CD4-positive, alpha-beta T cell (primary cell): ENCODE results near the gene GYG2. TPM values are rescaled to one million over a fixed set of nuclear protein-coding genes. Genes with fewer than 3 reads are reported as not detected.

Experiments used
- ATAC-seq: fragments of 200-7000 bp; cut with Tn5 transposase; one replicate; pipeline ENCODE4 v1.10.0; 2022; ENCODE audit warnings: mild to moderate bottlenecking; ENCODE audit not compliant: poor library complexity
- CTCF ChIA-PET: fragments of 350-600 bp; sonication (Branson Sonifier 250); formaldehyde crosslinking; loops from one replicate; lab custom pipeline; 2021; ENCODE audit warnings: antibody characterized with exemption, inconsistent platforms; lab: Charles Lee
- POLR2A ChIA-PET: fragments of 350-600 bp; sonication (Branson Sonifier 250); formaldehyde crosslinking; loops from one replicate; lab custom pipeline; 2021; ENCODE audit warnings: antibody characterized with exemption, inconsistent platforms; lab: Charles Lee
- DNase-seq, 14 experiments: peaks; one replicate each; pipeline ENCODE4 v3.0.0-alpha.2; 2013 to 2020; ENCODE audit warnings: mixed read lengths in 2 of 14
- H3K27ac ChIP-seq, 2 donors: one replicate each; pipeline versions ENCODE4 v1.5.1 to v1.7.0; 2013; ENCODE audit warnings: low read length in 2 of 2, low read depth in 1 of 2, mild to moderate bottlenecking in 1 of 2
- H3K27me3 ChIP-seq, 2 experiments: 1 replicate in 1 of 2; 2 replicates in 1 of 2; pipeline versions ENCODE4 v1.6.1 to v1.7.0; 2013; ENCODE audit warnings: low read length in 2 of 2, control low read depth in 1 of 2, mild to moderate bottlenecking in 1 of 2, moderate library complexity in 1 of 2; ENCODE audit not compliant: insufficient read depth in 2 of 2, control insufficient read depth in 1 of 2
- H3K36me3 ChIP-seq: one replicate; pipeline ENCODE4 v1.6.1; 2013; ENCODE audit warnings: low read length, control low read depth; ENCODE audit not compliant: insufficient read depth
- H3K4me1 ChIP-seq: one replicate; pipeline ENCODE4 v1.6.1; 2013; ENCODE audit warnings: low read length, control low read depth; ENCODE audit not compliant: insufficient read depth
- H3K4me3 ChIP-seq: one replicate; pipeline ENCODE4 v1.5.1; 2013; ENCODE audit warnings: mild to moderate bottlenecking, low read length, moderate library complexity
- H3K9me3 ChIP-seq, 2 experiments: 1 replicate in 1 of 2; 2 replicates in 1 of 2; pipeline versions ENCODE4 v1.6.1 to v1.7.0; 2013; ENCODE audit warnings: low read length in 2 of 2, mild to moderate bottlenecking in 2 of 2, control low read depth in 1 of 2, moderate library complexity in 1 of 2; ENCODE audit not compliant: control insufficient read depth in 1 of 2, insufficient read depth in 1 of 2
- H3K27ac Mint-ChIP-seq: one replicate; pipeline ENCODE4 v1.8.0; 2020; ENCODE audit warnings: mixed read lengths
- H3K27me3 Mint-ChIP-seq: one replicate; pipeline ENCODE4 v1.8.0; 2021; ENCODE audit warnings: mixed read lengths
- H3K36me3 Mint-ChIP-seq: one replicate; pipeline ENCODE4 v1.8.0; 2021; ENCODE audit warnings: low read depth, mixed read lengths
- H3K4me1 Mint-ChIP-seq: one replicate; pipeline ENCODE4 v1.8.0; 2021; ENCODE audit warnings: low read depth, mixed read lengths
- H3K4me3 Mint-ChIP-seq: one replicate; pipeline ENCODE4 v1.8.0; 2020; ENCODE audit warnings: mild to moderate bottlenecking, mixed read lengths
- H3K9me3 Mint-ChIP-seq: one replicate; pipeline ENCODE4 v1.8.0; 2020; ENCODE audit warnings: mixed read lengths
- intact Hi-C, 2 experiments: fragments of 100-400 bp; cut with DNase I in 1 of 2; cut with micrococcal nuclease in 1 of 2; formaldehyde crosslinking; loops; one replicate each; pipeline versions ENCODE4 v1.15.1 to v1.9.0; 2023 to 2025; cut with DNase I, micrococcal nuclease
- total RNA-seq, 174 experiments: library from RNA in 2 of 174; stranded (reverse) in 2 of 174; gene quantifications; one replicate each; pipeline ENCODE4 v1.2.3 and lab custom pipeline; 2021 to 2026
- TF ChIP-seq, protein P1 (sequence below): fragments of 200-600 bp; IDR thresholded peaks from one replicate; pipeline ENCODE4 v1.8.0; 2022; ENCODE audit warnings: antibody characterized with exemption, mild to moderate bottlenecking

GYG2 gene
- total RNA-seq, 2 experiments from 2014 or later, result not detected

DNA sequence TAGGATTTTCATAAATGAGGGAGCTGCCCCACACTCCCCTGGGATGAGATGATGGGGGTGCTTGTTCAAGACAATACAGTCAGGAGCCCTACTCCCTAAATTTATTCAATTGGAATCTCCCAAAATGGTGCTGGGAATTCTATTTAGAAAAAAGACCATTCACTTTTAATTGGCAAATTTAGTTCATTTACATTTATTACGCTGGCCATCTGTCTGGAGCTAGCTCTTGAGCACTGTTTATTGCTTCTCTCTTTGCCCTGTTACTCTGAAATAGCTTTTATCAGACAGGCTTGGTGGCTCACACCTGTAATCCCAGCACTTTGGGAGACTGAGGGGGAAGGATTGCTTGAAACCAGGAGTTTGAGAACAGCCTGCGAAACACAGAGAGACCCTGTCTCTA is 102.4 kb downstream of the GYG2 start:
- intact Hi-C loops, result no loop called here
- Histone ChIP-seq H3K4me1 (no peaks in the 10 kb centered on the region), H3K4me3 (no peak overlapping the region), H3K27me3 (no peaks in the 10 kb centered on the region), H3K27ac (no peak overlapping the region), H3K9me3 (peaks cover 0 to 5% of the 10 kb centered on the region in 2 experiments), H3K36me3 (no peaks in the 10 kb centered on the region)
- ChIA-PET CTCF (no interaction called here), POLR2A (no interaction called here)
- no peak overlapping the region for H3K27ac Mint-ChIP-seq
- no peak for DNase-seq
- H3K4me1 Mint-ChIP-seq, result no peaks in the 10 kb centered on the region
- ATAC-seq, result no peak
- no peaks in the 10 kb centered on the region for H3K9me3 Mint-ChIP-seq
- no peak overlapping the region for H3K4me3 Mint-ChIP-seq
- TF ChIP-seq, protein P1, sequence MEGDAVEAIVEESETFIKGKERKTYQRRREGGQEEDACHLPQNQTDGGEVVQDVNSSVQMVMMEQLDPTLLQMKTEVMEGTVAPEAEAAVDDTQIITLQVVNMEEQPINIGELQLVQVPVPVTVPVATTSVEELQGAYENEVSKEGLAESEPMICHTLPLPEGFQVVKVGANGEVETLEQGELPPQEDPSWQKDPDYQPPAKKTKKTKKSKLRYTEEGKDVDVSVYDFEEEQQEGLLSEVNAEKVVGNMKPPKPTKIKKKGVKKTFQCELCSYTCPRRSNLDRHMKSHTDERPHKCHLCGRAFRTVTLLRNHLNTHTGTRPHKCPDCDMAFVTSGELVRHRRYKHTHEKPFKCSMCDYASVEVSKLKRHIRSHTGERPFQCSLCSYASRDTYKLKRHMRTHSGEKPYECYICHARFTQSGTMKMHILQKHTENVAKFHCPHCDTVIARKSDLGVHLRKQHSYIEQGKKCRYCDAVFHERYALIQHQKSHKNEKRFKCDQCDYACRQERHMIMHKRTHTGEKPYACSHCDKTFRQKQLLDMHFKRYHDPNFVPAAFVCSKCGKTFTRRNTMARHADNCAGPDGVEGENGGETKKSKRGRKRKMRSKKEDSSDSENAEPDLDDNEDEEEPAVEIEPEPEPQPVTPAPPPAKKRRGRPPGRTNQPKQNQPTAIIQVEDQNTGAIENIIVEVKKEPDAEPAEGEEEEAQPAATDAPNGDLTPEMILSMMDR, result no peak
- H3K27me3 Mint-ChIP-seq, result no peaks in the 10 kb centered on the region
- no peaks in the 10 kb centered on the region for H3K36me3 Mint-ChIP-seq

DNA sequence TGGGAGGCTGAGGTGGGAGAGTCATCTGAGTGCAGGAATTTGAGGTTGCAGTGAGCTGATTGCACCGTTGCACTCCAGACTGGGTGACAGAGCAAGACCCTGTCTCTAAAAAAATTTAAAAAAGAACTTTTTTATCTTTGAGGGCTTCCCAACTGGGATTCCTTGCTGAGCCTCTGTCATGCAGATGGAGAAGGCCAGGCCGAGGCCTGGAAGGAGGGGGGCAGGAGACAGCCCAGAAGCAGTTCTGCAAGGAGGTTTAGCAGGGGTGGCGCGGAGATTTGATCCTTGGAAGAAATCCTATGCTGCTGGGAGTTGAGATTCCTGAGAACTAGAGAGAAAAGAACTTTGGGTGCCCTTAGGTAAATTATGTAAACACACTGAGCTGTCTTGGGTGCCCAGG is 102.9 kb downstream of the GYG2 start:
- Histone ChIP-seq H3K4me3 (no peak overlapping the region), H3K27ac (no peak overlapping the region), H3K27me3 (no peaks in the 10 kb centered on the region), H3K9me3 (peaks cover 0 to 5% of the 10 kb centered on the region in 2 experiments), H3K4me1 (no peaks in the 10 kb centered on the region), H3K36me3 (no peaks in the 10 kb centered on the region)
- Mint-ChIP-seq H3K9me3 (no peaks in the 10 kb centered on the region), H3K4me1 (no peaks in the 10 kb centered on the region), H3K36me3 (no peaks in the 10 kb centered on the region), H3K27ac (no peak overlapping the region), H3K27me3 (no peaks in the 10 kb centered on the region), H3K4me3 (no peak overlapping the region)
- CTCF ChIA-PET, result no interaction called here
- TF ChIP-seq, protein P1, result no peak
- intact Hi-C loops, result no loop called here
- ATAC-seq, result no peak
- POLR2A ChIA-PET, result no interaction called here
- no peak for DNase-seq

Other genes with a start within 250 kb of the GYG2 start
- 100 to 1,000 TPM; 170 to 184 TPM for gene CD99, start 137.6 kb upstream of the GYG2 start, total RNA-seq
- gene XG, start 76.9 kb upstream of the GYG2 start, total RNA-seq, result not detected
- gene ARSD, start 100.4 kb downstream of the GYG2 start, total RNA-seq, result 1 to 10 TPM in 1 of 2 experiments, under 1 TPM in 1; 0.44 to 1.2 TPM
- not detected for gene ARSH, start 177.6 kb downstream of the GYG2 start, total RNA-seq
- not detected for gene ARSF, start 212.5 kb downstream of the GYG2 start, total RNA-seq